ENCODE data around the gene C20orf173.

GRCh38 chr20:35562541-35563110 is 33.2 kb upstream of the C20orf173 start:
- TF ChIP-seq POLR2AphosphoS5 (IDR thresholded peaks at IDR 0.05) (no peak), CTCF (IDR thresholded peaks at IDR 0.05 in 8 of 11, conservative IDR thresholded peaks at IDR 0.05 in 3 of 11) (no peak)

Measured in spleen (tissue), 7 donors.